Anterior cingulate cortex (tissue), 58 donors: Measurements from ENCODE around the gene AFAP1.
A peak's percentile ranks its signal among the peaks of the same experiment; 100 is the strongest.
"Not testable (repeated sequence)": the region's sequence is repeated elsewhere in the genome, so short reads cannot be mapped to it uniquely, and the experiment has no call there.

Experiments used
- DNase-seq, 58 donors: peaks; one replicate each; lab custom pipeline; 2025; lab: John Stamatoyannopoulos, UW

Gene AFAP1

DNA sequence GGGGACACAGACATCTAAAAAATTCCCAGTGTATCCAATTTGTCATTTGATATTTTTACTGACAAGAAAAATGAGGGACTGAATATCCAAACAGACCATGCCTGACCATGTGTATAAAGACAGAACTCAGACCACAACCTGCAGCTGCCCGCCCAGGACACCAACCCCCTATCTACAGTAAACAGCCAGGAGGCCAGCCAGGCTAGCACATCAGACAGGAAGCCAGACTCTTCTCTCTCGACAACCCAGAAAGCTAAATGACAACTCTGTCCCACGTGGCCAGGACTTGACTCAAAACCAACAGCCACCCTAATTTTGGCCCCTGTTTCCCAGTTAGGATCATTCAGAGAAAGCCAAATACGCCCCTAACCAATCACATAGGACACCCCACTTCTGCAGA is 15.1 kb downstream of the AFAP1 start:
- no peak for DNase-seq

GRCh38 chr4:7924163-7924562 is 15.5 kb downstream of the AFAP1 start:
- no peak for DNase-seq

DNA sequence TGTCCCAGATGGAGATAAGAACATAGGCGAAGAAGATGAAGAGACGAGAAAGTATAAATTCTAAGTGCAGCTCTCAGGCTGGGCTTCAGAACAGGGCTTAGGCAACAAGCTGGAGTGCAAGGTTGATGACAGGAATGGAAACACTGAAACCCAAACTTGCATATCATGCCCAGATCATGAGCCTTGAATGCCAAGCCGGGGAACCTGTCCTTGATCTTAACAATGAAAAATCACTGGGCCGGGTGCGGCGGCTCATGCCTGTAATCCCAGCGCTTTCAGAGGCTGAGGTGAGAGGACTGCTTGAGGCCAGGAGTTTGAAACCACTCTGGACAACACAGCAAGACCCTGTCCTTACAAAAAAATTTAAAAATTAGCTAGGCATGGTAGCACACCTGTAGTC is 17.2 kb downstream of the AFAP1 start:
- no peak for DNase-seq

DNA sequence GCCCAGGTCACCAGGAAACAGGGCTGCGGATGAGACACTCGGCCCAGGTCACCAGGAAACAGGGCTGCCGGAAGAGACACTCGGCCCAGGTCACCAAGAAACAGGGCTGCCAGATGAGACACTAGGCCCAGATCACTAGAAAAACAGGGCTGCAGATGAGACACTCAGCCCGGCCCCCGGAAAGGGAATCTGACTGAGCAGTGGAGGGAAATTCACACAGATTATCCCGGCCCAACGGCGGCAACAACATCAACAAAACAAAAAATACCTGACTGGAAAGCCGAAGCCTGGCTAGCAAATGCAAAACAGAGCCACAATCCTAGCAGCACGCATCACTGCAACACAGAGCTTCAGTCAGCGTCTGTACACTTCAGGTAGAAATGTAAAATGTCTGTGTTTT is 20.7 kb downstream of the AFAP1 start:
- DNase-seq: no peak

- not testable (repeated sequence) for DNase-seq
Observed at GRCh38 chr4:7918187-7918586, 21.5 kb downstream of the AFAP1 start.

- DNase-seq: no peak
Observed at GRCh38 chr4:7917669-7918068, 22.0 kb downstream of the AFAP1 start.

- no peak for DNase-seq
Observed at GRCh38 chr4:7915875-7916242, 23.8 kb downstream of the AFAP1 start.

- DNase-seq: no peak
Observed at GRCh38 chr4:7912826-7913225, 26.8 kb downstream of the AFAP1 start.

DNA sequence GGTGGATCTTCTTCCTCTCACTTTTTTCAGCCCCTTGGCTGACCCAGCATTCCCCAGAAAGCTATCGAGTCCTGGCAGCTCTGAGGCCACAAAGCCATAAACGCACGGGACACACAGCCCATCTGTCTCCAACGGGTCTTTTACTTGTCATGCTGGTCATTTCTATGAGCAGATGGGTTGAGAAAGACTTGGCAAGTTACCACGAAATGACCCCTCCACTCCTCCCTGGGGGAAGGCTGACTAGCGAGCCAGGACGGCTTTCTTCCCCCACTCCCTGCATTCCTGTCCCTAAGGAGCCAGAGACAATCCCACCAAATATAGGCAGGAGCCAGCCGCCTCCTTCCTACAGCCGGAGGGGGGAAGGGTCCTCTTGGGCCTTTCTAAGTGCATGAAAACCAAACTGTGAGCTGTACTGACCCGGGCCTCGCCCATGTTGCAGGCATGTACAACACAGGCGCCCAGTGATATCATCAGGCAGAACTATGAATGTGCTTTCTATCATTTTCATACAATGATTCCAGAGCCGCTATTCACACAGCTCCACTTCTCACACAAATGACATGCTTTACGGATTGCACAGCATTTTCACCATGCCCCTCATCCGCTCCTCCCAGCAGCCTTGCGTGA is 28.6 kb downstream of the AFAP1 start:
- no peak for DNase-seq

DNA sequence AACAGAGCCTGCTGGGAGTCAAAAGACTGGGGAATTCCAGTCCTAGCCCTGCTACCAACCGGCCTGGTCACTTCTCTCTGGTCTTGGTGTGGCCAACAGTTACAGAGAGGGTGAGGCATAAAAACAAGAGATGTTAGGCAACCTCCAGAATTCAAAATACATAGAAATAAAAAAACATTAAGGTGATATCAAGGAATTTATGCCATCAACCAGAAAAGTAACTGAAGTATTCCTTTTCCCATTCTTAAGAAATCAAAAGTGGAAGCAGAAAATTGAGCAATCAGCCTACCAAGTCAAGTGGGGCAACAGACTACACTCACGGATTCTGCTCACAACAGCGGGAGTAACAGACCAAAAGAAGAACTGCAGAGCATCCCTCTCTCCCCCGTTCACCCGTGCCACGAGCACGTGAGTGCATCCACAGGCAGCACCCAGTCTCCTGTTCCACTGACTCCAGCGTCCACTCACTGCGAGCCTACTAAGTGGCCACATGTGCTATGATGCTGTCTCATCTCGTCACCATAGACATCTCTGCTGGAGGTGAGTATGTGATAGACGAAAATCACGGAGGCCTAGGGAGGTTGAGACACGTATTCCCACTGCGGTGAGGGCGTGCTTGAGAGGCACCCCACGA is 29.3 kb downstream of the AFAP1 start:
- DNase-seq: no peak

GRCh38 chr4:7909463-7910262 is 30.0 kb downstream of the AFAP1 start:
- DNase-seq: no peak

- no peak for DNase-seq
Observed at GRCh38 chr4:7908668-7909067, 31.0 kb downstream of the AFAP1 start.

DNA sequence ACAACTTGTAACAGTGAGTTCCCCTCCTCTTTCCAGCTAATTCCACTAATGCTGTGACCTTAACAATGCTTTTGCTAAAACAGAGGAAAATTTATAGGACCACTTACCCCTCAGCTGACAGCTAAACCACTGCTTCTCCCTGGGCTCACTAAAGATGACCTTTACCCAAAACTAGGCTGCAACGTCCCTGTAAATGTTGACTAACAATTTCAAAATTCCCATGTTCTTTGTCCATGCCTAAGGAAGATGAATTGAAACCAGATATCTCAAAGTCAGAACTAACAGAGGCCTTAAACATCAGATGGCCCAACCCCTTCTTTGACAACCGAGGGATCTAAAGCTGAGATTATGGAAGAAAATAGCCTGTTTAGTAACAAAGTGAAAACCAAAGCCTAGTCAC is 32.5 kb downstream of the AFAP1 start:
- DNase-seq: no peak

GRCh38 chr4:7906171-7906701 is 33.4 kb downstream of the AFAP1 start:
- DNase-seq: no peak

DNA sequence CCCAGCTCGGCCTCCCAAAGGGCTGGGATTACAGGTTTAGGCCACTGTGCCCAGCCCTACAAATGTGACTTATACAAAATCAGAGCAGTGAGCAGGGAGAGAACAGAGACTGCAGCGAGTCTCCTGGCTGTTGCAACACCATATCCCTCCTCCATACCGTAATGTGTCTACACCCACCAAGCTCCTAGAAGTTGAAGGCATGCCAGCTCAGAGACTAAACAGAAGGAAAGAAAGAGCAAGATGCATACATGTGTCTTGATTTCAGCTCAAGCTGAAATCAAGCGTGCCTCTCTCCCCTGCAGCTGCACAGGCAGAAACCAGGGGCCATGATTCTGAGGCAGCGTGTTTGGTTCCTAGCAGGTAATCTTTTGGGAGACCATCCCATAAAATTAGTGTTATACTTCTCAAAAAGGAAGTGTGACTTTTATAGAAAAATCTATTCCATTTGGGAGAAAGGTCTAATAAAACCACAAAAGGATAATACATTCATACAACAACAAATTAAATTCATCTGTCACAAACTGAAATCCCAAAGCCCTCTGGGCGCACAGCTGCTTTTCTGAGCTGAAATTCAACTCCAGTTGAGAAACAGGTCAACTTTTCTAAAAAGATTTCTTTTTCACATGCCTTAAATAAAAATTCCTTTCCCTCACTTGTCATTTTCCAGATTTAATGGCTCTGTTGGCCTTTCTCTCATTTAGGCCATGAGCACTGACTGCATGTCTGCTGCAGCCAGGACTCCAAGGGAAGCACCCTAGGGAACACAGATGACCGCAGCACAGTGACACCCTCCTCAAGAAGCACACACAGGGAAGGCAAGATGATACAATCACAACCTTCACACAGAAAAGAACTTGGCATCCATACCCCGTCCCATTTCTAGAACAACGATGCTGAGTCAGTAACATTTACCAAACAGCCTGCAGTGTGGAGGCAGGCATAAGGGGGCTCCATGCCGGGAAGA is 34.4 kb downstream of the AFAP1 start:
- DNase-seq: peak in 11 of 58 donors; percentile 11 to 76 (median 37)

- DNase-seq: peak in 15 of 58 donors; percentile 16 to 45 (median 31)
Observed at GRCh38 chr4:7903791-7904516, 35.7 kb downstream of the AFAP1 start.

DNA sequence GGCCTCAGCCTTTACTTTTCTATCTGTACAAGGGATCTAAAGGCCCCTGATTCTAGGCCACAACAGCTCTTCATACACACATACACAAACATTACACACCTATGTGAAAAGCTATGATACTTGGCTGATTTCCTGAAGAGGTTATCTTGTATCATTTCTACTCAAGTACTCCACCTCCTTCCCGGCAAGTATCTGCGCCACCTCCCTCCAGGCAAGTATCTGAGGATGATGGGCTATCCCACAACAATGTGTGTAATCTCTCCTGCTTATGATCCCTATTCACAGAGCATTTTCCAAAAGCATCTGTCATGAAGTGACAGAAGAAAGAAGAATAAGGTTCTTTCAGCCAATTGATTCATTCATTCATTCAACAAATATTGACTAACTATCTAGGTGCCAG is 36.8 kb downstream of the AFAP1 start:
- DNase-seq: no peak

DNA sequence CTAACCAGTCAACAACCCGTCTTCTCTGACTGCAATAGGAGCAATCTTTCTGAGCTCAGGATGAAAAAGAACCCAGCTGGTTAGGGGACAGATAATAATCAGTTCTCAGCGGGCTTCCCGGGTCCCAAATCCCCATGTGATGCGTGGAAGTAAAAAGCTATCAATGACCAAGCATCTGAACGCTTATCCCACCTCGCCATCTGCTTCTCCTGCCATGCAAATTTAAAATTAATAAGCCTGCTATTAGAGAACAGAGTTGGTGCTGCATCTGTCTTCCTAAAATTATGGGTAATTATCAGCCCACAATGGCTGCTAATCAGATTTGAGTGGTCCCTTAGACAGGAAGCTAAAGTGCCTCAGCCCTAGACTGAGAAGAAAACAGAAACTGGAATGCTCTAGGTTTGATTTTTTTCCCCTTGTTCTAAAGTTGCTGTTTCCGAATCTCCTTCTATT is 37.5 kb downstream of the AFAP1 start:
- DNase-seq: no peak

GRCh38 chr4:7901311-7901885 is 38.3 kb downstream of the AFAP1 start:
- no peak for DNase-seq
